WERI-Rb-1 (cell line): Measurements from ENCODE around the gene ARHGAP21.

ENCODE experiments used
- DNase-seq: peaks from one replicate; pipeline ENCODE4 v3.0.0-alpha.2; 2020
- H3K27ac ChIP-seq: fragments of 250-450 bp; sonication (Bioruptor Pico); 2 replicates; pipeline ENCODE4 v1.5.1; 2020; ENCODE audit warnings: mild to moderate bottlenecking, moderate library complexity
- H3K27me3 ChIP-seq: fragments of 250-450 bp; sonication (Bioruptor Pico); 2 replicates; pipeline ENCODE4 v1.5.1; 2021; ENCODE audit warnings: mild to moderate bottlenecking, low read depth, moderate library complexity; ENCODE audit not compliant: insufficient read depth, severe bottlenecking
- H3K36me3 ChIP-seq: fragments of 250-450 bp; sonication (Bioruptor Pico); 2 replicates; pipeline ENCODE4 v1.5.1; 2020; ENCODE audit warnings: mild to moderate bottlenecking, moderate library complexity
- H3K4me3 ChIP-seq: 2 replicates; pipeline ENCODE4 v1.5.1; 2011; ENCODE audit warnings: low read depth, mild to moderate bottlenecking, control low read depth, low read length
- H3K9me3 ChIP-seq: fragments of 250-450 bp; sonication (Bioruptor Pico); 2 replicates; pipeline ENCODE4 v1.5.1; 2021; ENCODE audit warnings: mild to moderate bottlenecking, moderate library complexity; ENCODE audit not compliant: severe bottlenecking
- CTCF ChIP-seq: IDR thresholded peaks from 2 replicates; pipeline ENCODE4 v1.5.1; 2011; ENCODE audit warnings: low read depth, mild to moderate bottlenecking, control low read depth, inconsistent platforms, low read length

Gene ARHGAP21

GRCh38 chr10:24569330-24569796 is 154.3 kb downstream of the ARHGAP21 start:
- H3K4me3 ChIP-seq: no peak overlapping the region
- H3K9me3 ChIP-seq: no peaks in the 10 kb centered on the region
- DNase-seq: no peak
- H3K27me3 ChIP-seq: no peaks in the 10 kb centered on the region
- no peak for TF ChIP-seq CTCF
- no peaks in the 10 kb centered on the region for H3K36me3 ChIP-seq
- H3K27ac ChIP-seq: no peak overlapping the region

- H3K27me3 ChIP-seq: no peaks in the 10 kb centered on the region
- H3K4me3 ChIP-seq: no peak overlapping the region
- no peak overlapping the region for H3K27ac ChIP-seq
- no peak for DNase-seq
- no peaks in the 10 kb centered on the region for H3K36me3 ChIP-seq
- no peaks in the 10 kb centered on the region for H3K9me3 ChIP-seq
- no peak for TF ChIP-seq CTCF
Measured at GRCh38 chr10:24568042-24568441, 155.6 kb downstream of the ARHGAP21 start.

GRCh38 chr10:24561453-24561852 is 162.2 kb downstream of the ARHGAP21 start:
- no peak for TF ChIP-seq CTCF
- Histone ChIP-seq H3K9me3 (peaks cover 2% of the 10 kb centered on the region), H3K4me3 (no peak overlapping the region), H3K27me3 (no peaks in the 10 kb centered on the region), H3K36me3 (no peaks in the 10 kb centered on the region), H3K27ac (no peak overlapping the region)
- DNase-seq: no peak

- Histone ChIP-seq H3K4me3 (no peak overlapping the region), H3K27me3 (no peaks in the 10 kb centered on the region), H3K27ac (no peak overlapping the region), H3K9me3 (peaks cover 2% of the 10 kb centered on the region), H3K36me3 (no peaks in the 10 kb centered on the region)
- DNase-seq: peak; percentile 12
- TF ChIP-seq CTCF: peak; percentile 41; the same call in 1 of the 2 replicates
Measured at GRCh38 chr10:24556750-24557742, 166.6 kb downstream of the ARHGAP21 start.

GRCh38 chr10:24556126-24556749 is 167.4 kb downstream of the ARHGAP21 start:
- Histone ChIP-seq H3K9me3 (peaks cover 2% of the 10 kb centered on the region), H3K27ac (no peak overlapping the region), H3K4me3 (no peak overlapping the region), H3K36me3 (no peaks in the 10 kb centered on the region), H3K27me3 (no peaks in the 10 kb centered on the region)
- no peak for DNase-seq
- no peak for TF ChIP-seq CTCF
